ENCODE measurements around the gene GABRD.

Gene GABRD

GRCh38 chr1:2019172-2019543, at the start of gene GABRD:
TSS of gene GABRD (plus strand) at chr1:2019345. CDS start at chr1:2019424, 79 bp downstream.
- TF ChIP-seq ZFX (IDR thresholded peaks at IDR 0.05), result no peak
- TF ChIP-seq, protein P1, sequence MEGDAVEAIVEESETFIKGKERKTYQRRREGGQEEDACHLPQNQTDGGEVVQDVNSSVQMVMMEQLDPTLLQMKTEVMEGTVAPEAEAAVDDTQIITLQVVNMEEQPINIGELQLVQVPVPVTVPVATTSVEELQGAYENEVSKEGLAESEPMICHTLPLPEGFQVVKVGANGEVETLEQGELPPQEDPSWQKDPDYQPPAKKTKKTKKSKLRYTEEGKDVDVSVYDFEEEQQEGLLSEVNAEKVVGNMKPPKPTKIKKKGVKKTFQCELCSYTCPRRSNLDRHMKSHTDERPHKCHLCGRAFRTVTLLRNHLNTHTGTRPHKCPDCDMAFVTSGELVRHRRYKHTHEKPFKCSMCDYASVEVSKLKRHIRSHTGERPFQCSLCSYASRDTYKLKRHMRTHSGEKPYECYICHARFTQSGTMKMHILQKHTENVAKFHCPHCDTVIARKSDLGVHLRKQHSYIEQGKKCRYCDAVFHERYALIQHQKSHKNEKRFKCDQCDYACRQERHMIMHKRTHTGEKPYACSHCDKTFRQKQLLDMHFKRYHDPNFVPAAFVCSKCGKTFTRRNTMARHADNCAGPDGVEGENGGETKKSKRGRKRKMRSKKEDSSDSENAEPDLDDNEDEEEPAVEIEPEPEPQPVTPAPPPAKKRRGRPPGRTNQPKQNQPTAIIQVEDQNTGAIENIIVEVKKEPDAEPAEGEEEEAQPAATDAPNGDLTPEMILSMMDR (conservative IDR thresholded peaks at IDR 0.05), result no peak
- no peak within 1 kb of the TSS for H3K27ac ChIP-seq

DNA sequence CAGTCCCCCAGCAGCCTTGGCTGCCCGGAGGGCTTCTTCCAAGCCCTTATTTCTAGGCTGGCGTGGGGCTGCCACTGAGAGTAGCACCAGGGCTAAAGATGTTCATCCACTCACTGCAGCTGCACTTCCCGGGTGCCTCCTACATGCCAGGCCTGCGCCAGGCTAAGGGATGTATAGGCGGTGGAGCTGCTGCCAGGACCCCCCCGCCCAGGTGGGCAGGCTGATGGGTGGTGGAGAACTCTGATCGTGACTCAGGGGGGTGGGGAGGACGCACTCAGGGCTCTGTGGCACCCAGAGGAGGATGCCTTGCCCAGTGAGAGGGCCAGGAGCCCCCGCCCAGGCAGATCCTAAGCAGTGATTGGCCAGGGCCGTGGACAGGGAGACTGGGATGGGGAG, 49.6 kb upstream of the GABRD start:
- no peak overlapping the region for H3K27ac ChIP-seq
- TF ChIP-seq ZFX (IDR thresholded peaks at IDR 0.05), result no peak
- TF ChIP-seq, protein P1 (conservative IDR thresholded peaks at IDR 0.05), result no peak

DNA sequence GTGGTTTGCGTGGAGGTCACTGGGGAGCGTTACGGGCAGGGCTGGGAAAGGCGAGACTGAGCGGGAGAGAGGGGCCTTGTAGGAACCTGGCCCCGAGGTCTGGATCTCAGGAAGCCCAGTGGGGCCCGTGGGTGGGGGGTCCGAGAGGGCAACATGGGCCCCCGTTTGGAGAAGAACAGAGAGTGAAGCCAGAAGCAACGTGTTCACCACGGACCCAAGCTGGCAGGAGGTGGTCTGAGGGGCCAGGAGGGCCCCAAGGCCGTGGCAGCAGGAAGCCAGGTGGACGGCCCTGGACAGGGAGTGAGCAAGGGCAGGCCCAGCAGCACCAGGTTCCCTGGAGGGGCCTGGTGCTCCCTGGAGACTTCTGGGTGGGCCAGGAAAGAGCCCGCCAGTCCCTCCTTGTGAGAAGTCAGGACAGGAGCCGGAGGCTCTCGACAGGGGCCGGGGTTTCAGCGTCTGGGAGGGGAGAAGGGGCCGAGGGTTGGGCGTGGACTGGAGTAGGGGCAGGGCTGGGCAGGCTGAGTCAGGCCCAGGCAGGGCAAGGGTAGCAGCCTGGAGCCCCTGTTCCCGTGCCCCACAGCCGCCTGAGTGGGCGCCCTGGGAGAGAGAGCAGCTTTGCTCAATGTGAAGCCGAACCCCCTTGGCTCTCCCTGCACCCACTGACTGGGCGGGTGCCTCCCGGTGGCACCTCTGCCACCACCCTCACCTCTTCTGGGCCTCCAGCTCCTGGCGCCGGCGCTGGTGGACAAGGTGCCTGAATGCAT, 49.0 kb upstream of the GABRD start:
- no peak for TF ChIP-seq ZFX (IDR thresholded peaks at IDR 0.05)
- TF ChIP-seq, protein P1 (conservative IDR thresholded peaks at IDR 0.05), result no peak
- H3K27ac ChIP-seq, result no peak overlapping the region

- no peak overlapping the region for H3K27ac ChIP-seq
- TF ChIP-seq, protein P1 (conservative IDR thresholded peaks at IDR 0.05), result no peak
- TF ChIP-seq ZFX (IDR thresholded peaks at IDR 0.05), result no peak
Measured at GRCh38 chr1:1971017-1971416, 48.1 kb upstream of the GABRD start.

DNA sequence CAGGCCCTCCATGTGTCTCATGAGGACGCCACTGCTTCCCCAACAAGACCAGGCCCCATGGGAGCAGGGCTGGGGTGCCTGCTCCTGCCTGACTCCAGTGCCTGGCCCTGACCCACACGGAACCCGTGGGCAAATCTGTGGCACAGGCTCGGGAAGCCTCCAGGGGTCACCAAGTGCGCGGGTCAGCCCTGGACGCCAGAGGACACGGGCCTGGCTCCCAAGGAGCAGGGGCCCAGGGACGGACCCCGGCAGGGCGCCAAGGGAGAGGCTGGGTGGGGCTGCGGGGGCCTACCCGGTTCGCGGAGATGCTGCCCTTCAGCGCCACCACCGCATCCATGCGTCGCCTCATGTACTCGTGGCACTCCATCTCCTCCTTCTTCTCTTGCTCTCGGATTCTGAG, 47.5 kb upstream of the GABRD start:
- no peak overlapping the region for H3K27ac ChIP-seq
- TF ChIP-seq, protein P1 (conservative IDR thresholded peaks at IDR 0.05), result no peak
- TF ChIP-seq ZFX (IDR thresholded peaks at IDR 0.05), result no peak

DNA sequence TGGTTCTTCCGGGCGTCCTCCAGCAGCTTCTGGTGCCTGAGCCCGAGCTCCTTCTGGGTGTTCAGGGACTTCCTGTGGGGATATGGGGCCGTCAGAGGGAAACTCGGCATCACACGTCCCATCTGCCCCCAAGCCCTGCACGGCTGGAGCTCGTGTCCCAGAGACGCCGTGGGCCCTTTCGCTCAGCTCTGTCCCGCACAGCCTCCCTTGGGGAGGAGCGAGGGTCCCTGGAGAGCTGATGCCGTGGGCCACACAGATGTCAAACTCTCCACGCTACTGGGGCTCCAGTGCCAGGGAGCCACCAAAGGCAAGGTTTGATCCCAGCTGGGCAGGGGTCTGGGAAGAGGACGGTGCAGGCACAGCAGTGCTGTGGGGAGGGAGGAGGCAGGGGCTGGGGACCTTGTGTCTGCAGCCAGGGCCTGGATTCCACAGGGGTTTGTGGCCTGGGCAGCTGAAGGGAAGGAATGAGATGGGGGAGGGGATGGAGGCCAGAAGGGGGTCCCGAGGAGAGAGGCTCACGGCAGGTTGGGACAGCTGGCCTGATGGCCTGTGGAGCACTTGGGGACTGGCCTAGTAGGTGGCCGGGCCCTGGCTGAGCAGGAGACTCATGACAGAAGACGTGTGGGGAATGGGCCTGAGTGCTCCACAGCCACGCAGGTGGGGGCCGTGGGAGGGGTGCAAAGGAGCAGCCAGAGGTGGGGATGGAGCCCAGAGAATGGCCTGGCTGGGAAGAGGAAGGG, 46.0 kb upstream of the GABRD start:
- no peak overlapping the region for H3K27ac ChIP-seq
- no peak for TF ChIP-seq ZFX (IDR thresholded peaks at IDR 0.05)
- TF ChIP-seq, protein P1 (conservative IDR thresholded peaks at IDR 0.05), result no peak
